Gastrocnemius medialis (tissue), 4 donors: Measurements from ENCODE around the gene ARMC10.
"Not testable (repeated sequence)": the region's sequence is repeated elsewhere in the genome, so short reads cannot be mapped to it uniquely, and the experiment has no call there.

Experiments used
- CTCF ChIP-seq, 5 experiments: fragments of 450-650 bp in 3 of 5; fragments of 200-600 bp in 2 of 5; sonication (generic) in 2 of 5; IDR thresholded peaks in 4 of 5; conservative IDR thresholded peaks in 1 of 5; 1 replicate in 4 of 5; 2 replicates in 1 of 5; pipeline ENCODE4 v1.5.1; 2016 to 2019; ENCODE audit warnings: antibody characterized with exemption in 5 of 5, mild to moderate bottlenecking in 3 of 5, moderate library complexity in 3 of 5
- POLR2A ChIP-seq, 2 donors: fragments of 450-650 bp; IDR thresholded peaks; one replicate each; pipeline ENCODE4 v1.6.1; 2017; ENCODE audit warnings: antibody characterized with exemption in 2 of 2, mild to moderate bottlenecking in 2 of 2, moderate library complexity in 2 of 2

DNA sequence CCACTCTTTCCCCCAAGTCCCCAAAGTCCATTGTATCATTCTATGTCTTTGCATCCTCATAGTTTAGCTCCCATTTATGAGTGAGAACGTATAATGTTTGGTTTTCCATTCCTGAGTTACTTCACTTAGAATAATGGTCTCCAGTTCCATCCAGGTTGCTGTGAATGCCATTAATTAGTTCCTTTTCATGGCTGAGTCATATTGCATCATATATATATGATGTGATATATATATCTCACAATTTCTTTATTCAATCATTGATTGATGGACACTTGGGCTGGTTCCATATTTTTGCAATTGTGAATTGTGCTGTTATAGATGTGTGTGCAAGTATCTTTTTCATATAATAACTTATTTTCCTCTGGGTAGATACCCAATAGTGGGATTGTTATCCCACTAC, 18.9 kb upstream of the ARMC10 start:
- not testable (repeated sequence) for TF ChIP-seq CTCF (IDR thresholded peaks at IDR 0.05 in 4 of 5, conservative IDR thresholded peaks at IDR 0.05 in 1 of 5); POLR2A (IDR thresholded peaks at IDR 0.05)
